ENCODE results near the gene MAP1S. TPM values are rescaled to one million over a fixed set of nuclear protein-coding genes. Genes with fewer than 3 reads are reported as not detected.

Gene MAP1S
- total and polyA plus RNA-seq, 8 donors: 28.3 to 82.2 (median 33.1) TPM

- no peaks in the 10 kb centered on the region for H3K9me3 ChIP-seq
- no peak overlapping the region for H3K4me3 ChIP-seq
- DNase-seq: no peak
- no peak for TF ChIP-seq CTCF (IDR thresholded peaks at IDR 0.05)
- intact Hi-C loops (cut with DNase I): no loop called here
- H3K27ac ChIP-seq: no peak overlapping the region
- no peak for ATAC-seq
- no peaks in the 10 kb centered on the region for H3K36me3 ChIP-seq
- H3K4me1 ChIP-seq: peaks cover 0 to 45% of the 10 kb centered on the region in 2 donors
- no peaks in the 10 kb centered on the region for H3K27me3 ChIP-seq
Observed at GRCh38 chr19:17755443-17755890, 36.2 kb downstream of the MAP1S start.

GRCh38 chr19:17755977-17756670, 36.8 kb downstream of the MAP1S start:
- DNase-seq (peak in 1 of 4 donors; percentile 40), ATAC-seq (peak; percentile 6)
- Histone ChIP-seq H3K4me1 (peaks cover 0 to 38% of the 10 kb centered on the region in 2 donors), H3K9me3 (no peaks in the 10 kb centered on the region), H3K27ac (no peak overlapping the region), H3K36me3 (no peaks in the 10 kb centered on the region), H3K4me3 (no peak overlapping the region), H3K27me3 (no peaks in the 10 kb centered on the region)
- intact Hi-C loops (cut with DNase I): no loop called here
- no peak for TF ChIP-seq CTCF (IDR thresholded peaks at IDR 0.05)

- intact Hi-C loops (cut with DNase I): no loop called here
- Histone ChIP-seq H3K4me1 (peaks cover 0 to 29% of the 10 kb centered on the region in 2 donors), H3K27ac (no peak overlapping the region), H3K27me3 (no peaks in the 10 kb centered on the region), H3K9me3 (no peaks in the 10 kb centered on the region), H3K4me3 (no peak overlapping the region), H3K36me3 (no peaks in the 10 kb centered on the region)
- ATAC-seq: peak; percentile 72
- no peak for TF ChIP-seq CTCF (IDR thresholded peaks at IDR 0.05)
- peak in 2 of 4 donors; percentile 44 to 83 for DNase-seq
Observed at GRCh38 chr19:17757125-17757524, 37.8 kb downstream of the MAP1S start.

- intact Hi-C loops (cut with DNase I): no loop called here
- DNase-seq: no peak
- TF ChIP-seq CTCF (IDR thresholded peaks at IDR 0.05): no peak
- Histone ChIP-seq H3K4me1 (peaks cover 0 to 22% of the 10 kb centered on the region in 2 donors), H3K4me3 (no peak overlapping the region), H3K9me3 (no peaks in the 10 kb centered on the region), H3K27ac (no peak overlapping the region), H3K36me3 (no peaks in the 10 kb centered on the region), H3K27me3 (peaks cover 0 to 7% of the 10 kb centered on the region in 2 donors)
- ATAC-seq: no peak
Observed at GRCh38 chr19:17758515-17758914, 39.2 kb downstream of the MAP1S start.

GRCh38 chr19:17761148-17761547, 41.9 kb downstream of the MAP1S start:
- DNase-seq (no peak), ATAC-seq (no peak)
- TF ChIP-seq CTCF (IDR thresholded peaks at IDR 0.05): no peak
- Histone ChIP-seq H3K4me3 (no peak overlapping the region), H3K27ac (no peak overlapping the region), H3K36me3 (no peaks in the 10 kb centered on the region), H3K27me3 (peaks cover 0 to 7% of the 10 kb centered on the region in 2 donors), H3K9me3 (no peaks in the 10 kb centered on the region), H3K4me1 (peaks cover 0 to 15% of the 10 kb centered on the region in 2 donors)
- intact Hi-C loops (cut with DNase I): no loop called here

Measured in left lung (tissue), 10 donors.